ENCODE results near the gene CISD1. TPM values are rescaled to one million over a fixed set of nuclear protein-coding genes. Genes with fewer than 3 reads are reported as not detected.
A peak's percentile ranks its signal among the peaks of the same experiment; 100 is the strongest.

The CISD1 gene
- total and polyA plus RNA-seq, 9 of the 15 experiments (the other 6 are each of a cell fraction or from before 2014, with no cell fraction given) = 35.8 to 342 (median 118) TPM

DNA sequence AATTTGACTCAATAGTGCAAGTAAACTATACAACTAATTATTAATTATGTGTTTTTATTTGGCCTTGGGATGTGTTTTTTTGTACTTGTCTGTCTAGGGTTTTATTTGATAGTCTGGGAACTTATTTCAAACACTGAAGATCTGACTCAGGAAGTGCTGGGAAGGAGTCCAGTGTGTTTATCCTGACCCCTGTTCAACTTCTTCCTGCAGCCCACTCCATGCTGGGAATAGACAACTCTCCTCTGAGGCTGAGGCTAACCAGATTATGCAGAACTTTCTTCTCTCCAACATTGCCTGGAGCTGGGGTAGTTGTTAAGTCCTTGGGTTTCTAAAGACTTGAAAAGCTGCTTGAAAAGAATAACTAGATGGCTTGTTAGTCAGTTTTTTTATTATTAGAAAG, 6.9 kb downstream of the CISD1 start:
- no TSS peak for BruUV-seq (replicated peaks)
- no peak for FAIRE-seq

DNA sequence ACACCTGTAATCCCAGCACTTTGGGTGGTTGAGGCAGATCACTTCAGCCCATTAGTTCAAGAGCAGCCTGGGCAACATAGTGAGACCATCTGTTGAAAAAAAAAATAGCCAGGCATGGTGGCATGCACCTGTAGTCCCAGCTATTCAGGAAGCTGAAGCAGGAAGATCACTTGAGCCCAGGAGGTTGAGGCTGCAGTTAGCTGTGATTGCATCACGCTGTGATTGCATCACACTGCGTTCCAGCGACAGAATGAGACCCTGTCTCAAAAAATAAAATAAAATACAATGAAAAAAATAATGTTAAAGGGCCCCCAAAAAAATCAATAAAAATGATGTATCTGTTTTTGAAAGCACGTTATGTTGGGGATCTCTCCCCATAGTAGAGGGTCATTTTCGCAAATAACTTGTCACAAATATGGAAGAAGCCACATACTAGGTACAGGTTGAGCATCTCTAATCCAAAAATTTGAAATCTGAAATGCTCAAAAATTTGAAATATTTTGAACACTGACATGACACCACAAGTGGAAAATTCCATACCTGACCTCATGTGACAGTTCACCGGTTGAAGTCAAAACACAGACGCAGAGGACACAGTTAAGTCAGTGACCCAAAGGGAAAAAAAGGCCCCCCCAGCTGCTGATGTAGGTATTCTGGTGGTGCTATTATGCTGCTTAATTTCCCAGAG, 9.5 kb downstream of the CISD1 start:
- DNase-seq (ENCODE audit: extremely low read depth in 1 of 4, low spot score in 3 of 4) = no peak
- H3K4me2 ChIP-seq (ENCODE audit: insufficient read depth, low read length) = no peak overlapping the region
- no peak for FAIRE-seq
- H3K4me3 ChIP-seq = no peak overlapping the region
- ChIA-PET CTCF (ENCODE audit: low intra/inter-chr PET ratio) (no interaction called here), POLR2A (no interaction called here)
- 91% methylated on average over 7 of the region's 7 CpGs for WGBS (ENCODE audit: insufficient coverage, low coverage, missing lambda C conversion rate)
- BruUV-seq (replicated peaks) = no TSS peak
- H3K9me3 ChIP-seq (replicated peaks; ENCODE audit: control insufficient read depth, insufficient read depth, low read depth, low read length) = no peaks in the 10 kb centered on the region
- no peak overlapping the region for H3K9ac ChIP-seq (ENCODE audit: insufficient read depth in 1 of 2, low read depth in 2 of 2, low read length in 2 of 2)
- H3K27ac ChIP-seq (ENCODE audit: extremely low read depth, low read depth, low read length) = no peak overlapping the region
- no peaks in the 10 kb centered on the region for H3K27me3 ChIP-seq (ENCODE audit: control insufficient read depth in 2 of 2, insufficient read depth in 2 of 2, low read length in 2 of 2)
- no peak overlapping the region for H2AFZ ChIP-seq (ENCODE audit: low read depth, low read length)
- H3K4me1 ChIP-seq (replicated peaks in 1 of 2; ENCODE audit: control insufficient read depth in 2 of 2, insufficient read depth in 2 of 2, low read length in 2 of 2) = no peaks in the 10 kb centered on the region
- ATAC-seq = no peak; the same call in 2 of the 3 replicates
- intact Hi-C loops (cut with micrococcal nuclease) = no loop called here
- no peaks in the 10 kb centered on the region for H4K20me1 ChIP-seq (replicated peaks; ENCODE audit: control insufficient read depth, insufficient read depth, low read length)
- in situ Hi-C loops (cut with MboI) = no loop called here
- peaks cover 73% of the 10 kb centered on the region for H3K36me3 ChIP-seq (ENCODE audit: control insufficient read depth, insufficient read depth, low read length)
- H3K9me1 ChIP-seq (ENCODE audit: control insufficient read depth, insufficient read depth, low read length) = no peaks in the 10 kb centered on the region
- peaks cover 28% of the 10 kb centered on the region for H3K79me2 ChIP-seq (ENCODE audit: control insufficient read depth, insufficient read depth, low read length)
- TF ChIP-seq ZC3H8 (IDR thresholded peaks at IDR 0.05) (no peak), FOXJ2 (tag; IDR thresholded peaks at IDR 0.05) (no peak)
- TF ChIP-seq, protein P1, sequence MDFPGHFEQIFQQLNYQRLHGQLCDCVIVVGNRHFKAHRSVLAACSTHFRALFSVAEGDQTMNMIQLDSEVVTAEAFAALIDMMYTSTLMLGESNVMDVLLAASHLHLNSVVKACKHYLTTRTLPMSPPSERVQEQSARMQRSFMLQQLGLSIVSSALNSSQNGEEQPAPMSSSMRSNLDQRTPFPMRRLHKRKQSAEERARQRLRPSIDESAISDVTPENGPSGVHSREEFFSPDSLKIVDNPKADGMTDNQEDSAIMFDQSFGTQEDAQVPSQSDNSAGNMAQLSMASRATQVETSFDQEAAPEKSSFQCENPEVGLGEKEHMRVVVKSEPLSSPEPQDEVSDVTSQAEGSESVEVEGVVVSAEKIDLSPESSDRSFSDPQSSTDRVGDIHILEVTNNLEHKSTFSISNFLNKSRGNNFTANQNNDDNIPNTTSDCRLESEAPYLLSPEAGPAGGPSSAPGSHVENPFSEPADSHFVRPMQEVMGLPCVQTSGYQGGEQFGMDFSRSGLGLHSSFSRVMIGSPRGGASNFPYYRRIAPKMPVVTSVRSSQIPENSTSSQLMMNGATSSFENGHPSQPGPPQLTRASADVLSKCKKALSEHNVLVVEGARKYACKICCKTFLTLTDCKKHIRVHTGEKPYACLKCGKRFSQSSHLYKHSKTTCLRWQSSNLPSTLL (IDR thresholded peaks at IDR 0.05) = no peak
- TF ChIP-seq, protein P2, sequence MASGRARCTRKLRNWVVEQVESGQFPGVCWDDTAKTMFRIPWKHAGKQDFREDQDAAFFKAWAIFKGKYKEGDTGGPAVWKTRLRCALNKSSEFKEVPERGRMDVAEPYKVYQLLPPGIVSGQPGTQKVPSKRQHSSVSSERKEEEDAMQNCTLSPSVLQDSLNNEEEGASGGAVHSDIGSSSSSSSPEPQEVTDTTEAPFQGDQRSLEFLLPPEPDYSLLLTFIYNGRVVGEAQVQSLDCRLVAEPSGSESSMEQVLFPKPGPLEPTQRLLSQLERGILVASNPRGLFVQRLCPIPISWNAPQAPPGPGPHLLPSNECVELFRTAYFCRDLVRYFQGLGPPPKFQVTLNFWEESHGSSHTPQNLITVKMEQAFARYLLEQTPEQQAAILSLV (tag; IDR thresholded peaks at IDR 0.05) = peak; percentile 37; the same call in 1 of the 2 replicates
- TF ChIP-seq, protein P3, sequence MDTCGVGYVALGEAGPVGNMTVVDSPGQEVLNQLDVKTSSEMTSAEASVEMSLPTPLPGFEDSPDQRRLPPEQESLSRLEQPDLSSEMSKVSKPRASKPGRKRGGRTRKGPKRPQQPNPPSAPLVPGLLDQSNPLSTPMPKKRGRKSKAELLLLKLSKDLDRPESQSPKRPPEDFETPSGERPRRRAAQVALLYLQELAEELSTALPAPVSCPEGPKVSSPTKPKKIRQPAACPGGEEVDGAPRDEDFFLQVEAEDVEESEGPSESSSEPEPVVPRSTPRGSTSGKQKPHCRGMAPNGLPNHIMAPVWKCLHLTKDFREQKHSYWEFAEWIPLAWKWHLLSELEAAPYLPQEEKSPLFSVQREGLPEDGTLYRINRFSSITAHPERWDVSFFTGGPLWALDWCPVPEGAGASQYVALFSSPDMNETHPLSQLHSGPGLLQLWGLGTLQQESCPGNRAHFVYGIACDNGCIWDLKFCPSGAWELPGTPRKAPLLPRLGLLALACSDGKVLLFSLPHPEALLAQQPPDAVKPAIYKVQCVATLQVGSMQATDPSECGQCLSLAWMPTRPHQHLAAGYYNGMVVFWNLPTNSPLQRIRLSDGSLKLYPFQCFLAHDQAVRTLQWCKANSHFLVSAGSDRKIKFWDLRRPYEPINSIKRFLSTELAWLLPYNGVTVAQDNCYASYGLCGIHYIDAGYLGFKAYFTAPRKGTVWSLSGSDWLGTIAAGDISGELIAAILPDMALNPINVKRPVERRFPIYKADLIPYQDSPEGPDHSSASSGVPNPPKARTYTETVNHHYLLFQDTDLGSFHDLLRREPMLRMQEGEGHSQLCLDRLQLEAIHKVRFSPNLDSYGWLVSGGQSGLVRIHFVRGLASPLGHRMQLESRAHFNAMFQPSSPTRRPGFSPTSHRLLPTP (IDR thresholded peaks at IDR 0.05; ENCODE audit: borderline replicate concordance, extremely low read depth, insufficient read length) = no peak

More for the DNA sequence above, 6.9 kb downstream of the CISD1 start:
- H3K4me2 ChIP-seq (ENCODE audit: insufficient read depth, low read length) = no peak overlapping the region
- H3K9ac ChIP-seq (ENCODE audit: insufficient read depth in 1 of 2, low read depth in 2 of 2, low read length in 2 of 2) = no peak overlapping the region
- H3K4me1 ChIP-seq (replicated peaks in 1 of 2; ENCODE audit: control insufficient read depth in 2 of 2, insufficient read depth in 2 of 2, low read length in 2 of 2) = peaks cover 0 to 3% of the 10 kb centered on the region in 2 experiments; a peak in 1 of 5 replicates
- H3K27ac ChIP-seq (ENCODE audit: extremely low read depth, low read depth, low read length) = no peak overlapping the region
- no peaks in the 10 kb centered on the region for H3K9me1 ChIP-seq (ENCODE audit: control insufficient read depth, insufficient read depth, low read length)
- H3K36me3 ChIP-seq (ENCODE audit: control insufficient read depth, insufficient read depth, low read length) = peaks cover 57% of the 10 kb centered on the region
- peaks cover 48% of the 10 kb centered on the region for H3K79me2 ChIP-seq (ENCODE audit: control insufficient read depth, insufficient read depth, low read length)
- no peaks in the 10 kb centered on the region for H3K27me3 ChIP-seq (ENCODE audit: control insufficient read depth in 2 of 2, insufficient read depth in 2 of 2, low read length in 2 of 2)
- H2AFZ ChIP-seq (ENCODE audit: low read depth, low read length) = no peak overlapping the region
- POLR2A ChIA-PET = interaction anchor here (1.2 to 1.3 kb wide), 2 partner anchors 14 to 16 kb away, joined by 3 to 5 read pairs; no protein-coding TSS in a partner anchor
- ATAC-seq (peak; percentile 47; the same call in 2 of the 3 replicates), DNase-seq (ENCODE audit: extremely low read depth in 1 of 4, low spot score in 3 of 4) (no peak)
- TF ChIP-seq PPARD (CRISPR knock-in tag; IDR thresholded peaks at IDR 0.05) (no peak), ZNF311 (CRISPR knock-in tag; IDR thresholded peaks at IDR 0.05) (no peak)
- TF ChIP-seq, protein P2 (tag; IDR thresholded peaks at IDR 0.05) = no peak
- CTCF ChIA-PET (ENCODE audit: low intra/inter-chr PET ratio) = interaction anchor here (0.6 kb wide), 1 partner anchor 16 kb away, joined by 3 read pairs; no protein-coding TSS in a partner anchor
- no peaks in the 10 kb centered on the region for H4K20me1 ChIP-seq (replicated peaks; ENCODE audit: control insufficient read depth, insufficient read depth, low read length)
- intact Hi-C loops (cut with micrococcal nuclease) = no loop called here
- no peak overlapping the region for H3K4me3 ChIP-seq
- H3K9me3 ChIP-seq (replicated peaks; ENCODE audit: control insufficient read depth, insufficient read depth, low read depth, low read length) = no peaks in the 10 kb centered on the region
- in situ Hi-C loops (cut with MboI) = no loop called here
